PFSK-1 (cell line): ENCODE measurements around the gene TEX11.

Experiments used
- FOXP2 ChIP-seq: optimal IDR thresholded peaks from 2 replicates; pipeline ENCODE3; 2011; ENCODE audit warnings: borderline replicate concordance, control low read depth, inconsistent platforms; ENCODE audit not compliant: insufficient read depth; ENCODE audit errors: extremely low read length, extremely low read depth
- POLR2AphosphoS5 ChIP-seq: IDR thresholded peaks from 2 replicates; pipeline ENCODE4 v1.6.1; 2012; ENCODE audit warnings: low read depth, mild to moderate bottlenecking, control low read depth, low read length, moderate library complexity
- SIN3A ChIP-seq: IDR thresholded peaks from 2 replicates; pipeline ENCODE4 v1.6.1; 2012; ENCODE audit warnings: mild to moderate bottlenecking, low read length, moderate library complexity, borderline replicate concordance; ENCODE audit not compliant: insufficient read depth
- TAF1 ChIP-seq: IDR thresholded peaks from 2 replicates; pipeline ENCODE4 v1.6.1; 2012; ENCODE audit warnings: low read length, control low read depth, borderline replicate concordance; ENCODE audit not compliant: insufficient read depth
- TF ChIP-seq, protein P1 (sequence below), 2 experiments: IDR thresholded peaks; 2 replicates each; pipeline versions ENCODE4 v1.6.1 to v1.8.0; 2011 to 2012; ENCODE audit warnings: low read depth in 2 of 2, low read length in 2 of 2, control low read depth in 1 of 2, inconsistent platforms in 1 of 2, mild to moderate bottlenecking in 1 of 2, moderate library complexity in 1 of 2; ENCODE audit not compliant: insufficient read depth in 1 of 2

DNA sequence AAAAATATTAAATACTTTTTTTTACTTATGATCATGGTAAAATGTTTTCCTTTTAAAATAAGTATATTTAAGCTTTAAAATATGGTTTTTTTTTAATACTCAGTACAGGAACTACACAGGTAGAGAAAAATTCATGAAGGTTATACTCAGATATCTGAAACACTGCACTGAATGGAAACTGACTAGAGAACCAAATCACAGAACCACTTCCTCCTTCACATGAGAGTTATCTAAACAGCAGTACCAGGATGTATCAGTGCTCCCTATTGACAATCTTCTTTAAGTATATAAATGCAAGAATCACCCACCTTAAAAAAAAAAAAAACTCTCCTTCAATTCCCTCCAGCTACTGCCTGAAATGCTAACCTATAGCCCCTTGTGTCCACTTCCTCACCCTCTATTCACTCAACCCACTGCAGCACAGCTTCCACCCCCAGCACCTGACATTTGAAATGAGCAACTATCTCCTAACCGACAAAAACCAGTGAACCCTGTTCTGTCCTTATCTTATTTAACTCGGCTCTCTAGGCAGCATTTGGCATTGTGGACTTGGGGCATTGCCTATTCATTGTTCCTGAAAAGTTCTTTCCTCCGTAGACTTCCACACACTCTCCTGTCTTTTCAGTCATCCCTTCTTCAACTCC, 13.3 kb upstream of the TEX11 start:
- TF ChIP-seq TAF1 (no peak), SIN3A (no peak), POLR2AphosphoS5 (no peak), FOXP2 (no peak)
- TF ChIP-seq, protein P1, sequence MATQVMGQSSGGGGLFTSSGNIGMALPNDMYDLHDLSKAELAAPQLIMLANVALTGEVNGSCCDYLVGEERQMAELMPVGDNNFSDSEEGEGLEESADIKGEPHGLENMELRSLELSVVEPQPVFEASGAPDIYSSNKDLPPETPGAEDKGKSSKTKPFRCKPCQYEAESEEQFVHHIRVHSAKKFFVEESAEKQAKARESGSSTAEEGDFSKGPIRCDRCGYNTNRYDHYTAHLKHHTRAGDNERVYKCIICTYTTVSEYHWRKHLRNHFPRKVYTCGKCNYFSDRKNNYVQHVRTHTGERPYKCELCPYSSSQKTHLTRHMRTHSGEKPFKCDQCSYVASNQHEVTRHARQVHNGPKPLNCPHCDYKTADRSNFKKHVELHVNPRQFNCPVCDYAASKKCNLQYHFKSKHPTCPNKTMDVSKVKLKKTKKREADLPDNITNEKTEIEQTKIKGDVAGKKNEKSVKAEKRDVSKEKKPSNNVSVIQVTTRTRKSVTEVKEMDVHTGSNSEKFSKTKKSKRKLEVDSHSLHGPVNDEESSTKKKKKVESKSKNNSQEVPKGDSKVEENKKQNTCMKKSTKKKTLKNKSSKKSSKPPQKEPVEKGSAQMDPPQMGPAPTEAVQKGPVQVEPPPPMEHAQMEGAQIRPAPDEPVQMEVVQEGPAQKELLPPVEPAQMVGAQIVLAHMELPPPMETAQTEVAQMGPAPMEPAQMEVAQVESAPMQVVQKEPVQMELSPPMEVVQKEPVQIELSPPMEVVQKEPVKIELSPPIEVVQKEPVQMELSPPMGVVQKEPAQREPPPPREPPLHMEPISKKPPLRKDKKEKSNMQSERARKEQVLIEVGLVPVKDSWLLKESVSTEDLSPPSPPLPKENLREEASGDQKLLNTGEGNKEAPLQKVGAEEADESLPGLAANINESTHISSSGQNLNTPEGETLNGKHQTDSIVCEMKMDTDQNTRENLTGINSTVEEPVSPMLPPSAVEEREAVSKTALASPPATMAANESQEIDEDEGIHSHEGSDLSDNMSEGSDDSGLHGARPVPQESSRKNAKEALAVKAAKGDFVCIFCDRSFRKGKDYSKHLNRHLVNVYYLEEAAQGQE (IDR thresholded peaks at IDR 0.05; ENCODE audit: insufficient read depth in 1 of 2, low read depth in 2 of 2, low read length in 2 of 2) = no peak
